Coronary artery (tissue), 2 donors: Measurements from ENCODE around the gene KREMEN2.

ENCODE experiments used
- DNase-seq: peaks from one replicate; pipeline ENCODE4 v3.0.0-alpha.2; 2017; ENCODE audit warnings: low spot score
- H3K27ac ChIP-seq, 2 donors: fragments of 200-600 bp; sonication (generic); one replicate each; pipeline ENCODE4 v1.5.1; 2016 to 2019
- H3K4me3 ChIP-seq: fragments of 200-600 bp; sonication (generic); 2 replicates; pipeline ENCODE4 v1.5.1; 2016; ENCODE audit warnings: mild to moderate bottlenecking, moderate library complexity
- TF ChIP-seq, protein P1 (sequence below): fragments of 200-600 bp; sonication (generic); IDR thresholded peaks from one replicate; pipeline ENCODE4 v1.5.1; 2019; ENCODE audit warnings: antibody characterized with exemption

The KREMEN2 gene

DNA sequence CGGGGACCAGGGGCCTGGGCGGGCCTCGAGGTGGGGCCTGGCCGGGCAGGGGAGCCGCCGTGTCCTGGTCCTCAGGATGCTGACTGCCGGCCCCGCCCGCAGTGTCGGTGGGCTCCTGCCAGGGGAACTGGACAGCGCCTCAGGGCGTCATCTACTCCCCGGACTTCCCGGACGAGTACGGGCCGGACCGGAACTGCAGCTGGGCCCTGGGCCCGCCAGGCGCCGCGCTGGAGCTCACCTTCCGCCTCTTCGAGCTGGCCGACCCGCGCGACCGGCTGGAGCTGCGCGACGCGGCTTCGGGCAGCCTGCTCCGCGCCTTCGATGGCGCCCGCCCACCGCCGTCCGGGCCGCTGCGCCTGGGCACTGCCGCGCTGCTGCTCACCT lies 2.7 kb downstream of the KREMEN2 start:
- TF ChIP-seq, protein P1, sequence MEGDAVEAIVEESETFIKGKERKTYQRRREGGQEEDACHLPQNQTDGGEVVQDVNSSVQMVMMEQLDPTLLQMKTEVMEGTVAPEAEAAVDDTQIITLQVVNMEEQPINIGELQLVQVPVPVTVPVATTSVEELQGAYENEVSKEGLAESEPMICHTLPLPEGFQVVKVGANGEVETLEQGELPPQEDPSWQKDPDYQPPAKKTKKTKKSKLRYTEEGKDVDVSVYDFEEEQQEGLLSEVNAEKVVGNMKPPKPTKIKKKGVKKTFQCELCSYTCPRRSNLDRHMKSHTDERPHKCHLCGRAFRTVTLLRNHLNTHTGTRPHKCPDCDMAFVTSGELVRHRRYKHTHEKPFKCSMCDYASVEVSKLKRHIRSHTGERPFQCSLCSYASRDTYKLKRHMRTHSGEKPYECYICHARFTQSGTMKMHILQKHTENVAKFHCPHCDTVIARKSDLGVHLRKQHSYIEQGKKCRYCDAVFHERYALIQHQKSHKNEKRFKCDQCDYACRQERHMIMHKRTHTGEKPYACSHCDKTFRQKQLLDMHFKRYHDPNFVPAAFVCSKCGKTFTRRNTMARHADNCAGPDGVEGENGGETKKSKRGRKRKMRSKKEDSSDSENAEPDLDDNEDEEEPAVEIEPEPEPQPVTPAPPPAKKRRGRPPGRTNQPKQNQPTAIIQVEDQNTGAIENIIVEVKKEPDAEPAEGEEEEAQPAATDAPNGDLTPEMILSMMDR = no peak
- Histone ChIP-seq H3K4me3 (peak overlapping the region; percentile 52), H3K27ac (no peak overlapping the region)
- no peak for DNase-seq

- DNase-seq = no peak
- H3K4me3 ChIP-seq = peak overlapping the region; percentile 52
- TF ChIP-seq, protein P1 = no peak
- no peak overlapping the region for H3K27ac ChIP-seq
These were observed 3.1 kb downstream of the KREMEN2 start for GRCh38 chr16:2967211-2967631.

- Histone ChIP-seq H3K27ac (no peak overlapping the region), H3K4me3 (no peak overlapping the region)
- TF ChIP-seq, protein P1 = no peak
- DNase-seq = no peak
These were observed 3.7 kb downstream of the KREMEN2 start for GRCh38 chr16:2967721-2968161.

- no peak overlapping the region for H3K27ac ChIP-seq
- TF ChIP-seq, protein P1 = no peak
- DNase-seq = no peak
- H3K4me3 ChIP-seq = peak overlapping the region; percentile 74
These were observed 4.3 kb downstream of the KREMEN2 start for GRCh38 chr16:2968368-2968737.

GRCh38 chr16:2968738-2969544 lies 4.9 kb downstream of the KREMEN2 start, which contains the start of gene PAQR4:
TSS of gene PAQR4 (plus strand) at chr16:2969348. CDS start at chr16:2969675, 327 bp downstream.
- peak within 1 kb of the TSS; percentile 74 for H3K4me3 ChIP-seq
- TF ChIP-seq, protein P1 = no peak
- peak within 1 kb of the TSS in 1 of 2 donors; percentile 55 for H3K27ac ChIP-seq
- DNase-seq = no peak

DNA sequence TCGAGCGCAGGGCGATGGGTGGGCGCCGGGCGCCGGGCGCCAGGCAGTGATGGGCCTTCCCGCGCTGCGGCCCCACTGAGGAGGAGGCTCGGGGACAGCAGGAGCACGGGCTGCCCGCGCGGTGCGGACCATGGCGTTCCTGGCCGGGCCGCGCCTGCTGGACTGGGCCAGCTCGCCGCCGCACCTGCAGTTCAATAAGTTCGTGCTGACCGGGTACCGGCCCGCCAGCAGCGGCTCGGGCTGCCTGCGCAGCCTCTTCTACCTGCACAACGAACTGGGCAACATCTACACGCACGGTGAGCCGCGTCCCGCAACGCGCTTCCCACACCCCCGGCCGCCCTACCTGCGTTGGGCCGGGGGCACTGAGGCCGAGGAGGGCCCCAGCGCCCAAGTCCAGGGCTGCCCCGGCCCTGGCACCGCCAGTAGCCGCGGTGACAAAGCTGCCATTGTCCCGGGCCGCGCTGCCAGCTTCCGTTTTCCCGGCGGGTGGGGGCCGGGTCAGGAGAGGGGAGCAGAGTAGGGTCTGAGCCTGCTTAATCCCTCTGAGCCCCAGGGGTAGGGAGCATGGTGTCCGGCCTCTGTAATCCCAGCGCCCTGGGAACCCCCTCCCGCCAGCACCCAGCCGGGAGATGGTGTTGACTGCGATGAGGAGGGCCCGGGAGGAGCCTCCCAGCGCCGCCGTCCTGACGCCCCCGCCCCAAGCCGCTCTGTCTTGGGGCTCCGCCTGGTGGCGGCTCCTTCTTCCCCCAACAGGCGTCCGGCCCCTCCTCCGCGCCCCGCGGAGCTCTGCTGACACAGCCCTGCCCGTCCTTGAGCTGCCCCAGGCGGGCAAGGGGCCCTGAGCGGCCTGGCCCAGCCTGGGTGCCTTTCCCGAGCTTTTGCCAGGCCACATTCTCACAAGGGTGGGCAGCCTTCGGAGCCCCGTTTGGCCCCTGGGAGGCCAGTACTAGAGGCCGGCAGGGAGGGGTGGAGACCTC lies 5.8 kb downstream of the KREMEN2 start:
- H3K27ac ChIP-seq = peak overlapping the region in 1 of 2 donors; percentile 55
- DNase-seq = no peak
- H3K4me3 ChIP-seq = peak overlapping the region; percentile 74
- TF ChIP-seq, protein P1 = no peak
